RWPE2 (cell line): Measurements from ENCODE around the gene AIF1.

ENCODE experiments used
- ATAC-seq: fragments of 200-7000 bp; cut with Tn5 transposase; 3 replicates; pipeline ENCODE4 v1.9.1; 2021; ENCODE audit warnings: low read depth
- DNase-seq: peaks from one replicate; pipeline ENCODE4 v3.0.0-alpha.2; 2020; ENCODE audit warnings: low spot score
- H3K27ac ChIP-seq: fragments of 450-650 bp; 2 replicates; pipeline ENCODE4 v1.5.1; 2017; ENCODE audit warnings: mild to moderate bottlenecking; ENCODE audit not compliant: poor library complexity, severe bottlenecking
- H3K27me3 ChIP-seq: fragments of 250-450 bp; sonication (Bioruptor Pico); 2 replicates; pipeline ENCODE4 v1.5.1; 2021; ENCODE audit warnings: mild to moderate bottlenecking, moderate library complexity; ENCODE audit not compliant: insufficient read depth, poor library complexity, severe bottlenecking
- H3K36me3 ChIP-seq: fragments of 250-450 bp; sonication (Bioruptor Pico); 2 replicates; pipeline ENCODE4 v1.5.1; 2020; ENCODE audit warnings: low read depth, mild to moderate bottlenecking, moderate library complexity
- H3K4me1 ChIP-seq: fragments of 250-450 bp; sonication (Bioruptor Pico); 2 replicates; pipeline ENCODE4 v1.5.1; 2021; ENCODE audit warnings: mild to moderate bottlenecking, moderate library complexity; ENCODE audit not compliant: insufficient read depth, poor library complexity, severe bottlenecking
- H3K4me3 ChIP-seq: fragments of 250-450 bp; sonication (Bioruptor Pico); 2 replicates; pipeline ENCODE4 v1.5.1; 2021; ENCODE audit warnings: mild to moderate bottlenecking, moderate library complexity; ENCODE audit not compliant: severe bottlenecking
- H3K9me3 ChIP-seq: fragments of 250-450 bp; sonication (Bioruptor Pico); 2 replicates; pipeline ENCODE4 v1.5.1; 2021; ENCODE audit warnings: mild to moderate bottlenecking, moderate library complexity; ENCODE audit not compliant: severe bottlenecking
- CTCF ChIP-seq: fragments of 450-650 bp; IDR thresholded peaks from one replicate; pipeline ENCODE4 v1.5.1; 2017; ENCODE audit warnings: mild to moderate bottlenecking, moderate library complexity; ENCODE audit not compliant: poor library complexity, severe bottlenecking

AIF1 gene

GRCh38 chr6:31631681-31632278, 16.7 kb downstream of the AIF1 start:
- Histone ChIP-seq H3K27me3 (no peaks in the 10 kb centered on the region), H3K4me1 (no peaks in the 10 kb centered on the region), H3K4me3 (no peak overlapping the region), H3K36me3 (peaks cover 99% of the 10 kb centered on the region), H3K27ac (no peak overlapping the region), H3K9me3 (no peaks in the 10 kb centered on the region)
- no peak for TF ChIP-seq CTCF
- DNase-seq = no peak
- no peak for ATAC-seq

- H3K36me3 ChIP-seq = peaks cover 99% of the 10 kb centered on the region
- H3K9me3 ChIP-seq = no peaks in the 10 kb centered on the region
- no peak for DNase-seq
- no peak for ATAC-seq
- no peak overlapping the region for H3K27ac ChIP-seq
- H3K4me3 ChIP-seq = no peak overlapping the region
- H3K27me3 ChIP-seq = no peaks in the 10 kb centered on the region
- no peak for TF ChIP-seq CTCF
- H3K4me1 ChIP-seq = no peaks in the 10 kb centered on the region
Measured at GRCh38 chr6:31632279-31632946, 17.4 kb downstream of the AIF1 start.

GRCh38 chr6:31633447-31633846, 18.4 kb downstream of the AIF1 start:
- TF ChIP-seq CTCF = no peak
- H3K27me3 ChIP-seq = no peaks in the 10 kb centered on the region
- no peaks in the 10 kb centered on the region for H3K9me3 ChIP-seq
- H3K4me3 ChIP-seq = no peak overlapping the region
- H3K36me3 ChIP-seq = peaks cover 96% of the 10 kb centered on the region
- H3K4me1 ChIP-seq = no peaks in the 10 kb centered on the region
- no peak for ATAC-seq
- DNase-seq = no peak
- no peak overlapping the region for H3K27ac ChIP-seq

- Histone ChIP-seq H3K27ac (no peak overlapping the region), H3K27me3 (no peaks in the 10 kb centered on the region), H3K36me3 (peaks cover 96% of the 10 kb centered on the region), H3K9me3 (no peaks in the 10 kb centered on the region), H3K4me1 (no peaks in the 10 kb centered on the region), H3K4me3 (no peak overlapping the region)
- ATAC-seq = no peak
- TF ChIP-seq CTCF = no peak
- DNase-seq = no peak
Measured at GRCh38 chr6:31634131-31634530, 19.1 kb downstream of the AIF1 start.

- DNase-seq (no peak), ATAC-seq (no peak)
- H3K4me3 ChIP-seq = no peak overlapping the region
- peaks cover 97% of the 10 kb centered on the region for H3K36me3 ChIP-seq
- H3K27me3 ChIP-seq = no peaks in the 10 kb centered on the region
- no peaks in the 10 kb centered on the region for H3K4me1 ChIP-seq
- H3K9me3 ChIP-seq = no peaks in the 10 kb centered on the region
- no peak for TF ChIP-seq CTCF
- no peak overlapping the region for H3K27ac ChIP-seq
Measured at GRCh38 chr6:31634969-31635575, 20.0 kb downstream of the AIF1 start.
